Measurements from ENCODE around the gene PIF1.

- no peak for TF ChIP-seq CTCF (IDR thresholded peaks at IDR 0.05 in 4 of 5, conservative IDR thresholded peaks at IDR 0.05 in 1 of 5)
- TF ChIP-seq POLR2A (IDR thresholded peaks at IDR 0.05): peak; percentile 63 to 90
These were observed at the start of gene PIF1 for GRCh38 chr15:64825431-64826294.
